BJ (cell line): ENCODE data around the gene DGAT2. TPM values are rescaled to one million over a fixed set of nuclear protein-coding genes. Genes with fewer than 3 reads are reported as not detected.
A peak's percentile ranks its signal among the peaks of the same experiment; 100 is the strongest.

Experiments used
- CTCF ChIA-PET: fragments of 350-600 bp; formaldehyde crosslinking; extraction: SDS; loops from one replicate; lab custom pipeline; 2021; ENCODE audit warnings: antibody characterized with exemption, inconsistent platforms; lab: Yijun Ruan, JAX
- POLR2A ChIA-PET: fragments of 300-600 bp; sonication (Branson Sonifier 250); formaldehyde crosslinking; extraction: SDS; loops from one replicate; lab custom pipeline; 2021; ENCODE audit warnings: antibody characterized with exemption; lab: Charles Lee
- DNase-seq: peaks from one replicate; pipeline ENCODE4 v3.0.0-alpha.2; 2011; ENCODE audit warnings: low read depth
- H3K27me3 ChIP-seq: 2 replicates; pipeline ENCODE4 v1.6.0; 2011; ENCODE audit warnings: low read length; ENCODE audit not compliant: control insufficient read depth, insufficient read depth
- H3K36me3 ChIP-seq: 2 replicates; pipeline ENCODE4 v1.5.1; 2011; ENCODE audit warnings: low read length; ENCODE audit not compliant: control insufficient read depth, insufficient read depth
- H3K4me3 ChIP-seq: 2 replicates; pipeline ENCODE4 v1.5.1; 2011; ENCODE audit warnings: low read depth, mild to moderate bottlenecking, control low read depth, low read length
- CTCF ChIP-seq: IDR thresholded peaks from 2 replicates; pipeline ENCODE4 v1.5.1; 2011; ENCODE audit warnings: low read depth, mild to moderate bottlenecking, control low read depth, inconsistent platforms, low read length, moderate library complexity; ENCODE audit not compliant: insufficient read depth
- polyA plus RNA-seq: library from polyadenylated mRNA; depleted of rRNA; stranded (reverse); fragments of >200 nt; gene quantifications from 2 replicates; pipeline ENCODE4 v1.2.3, GENCODE V29; 2011

DGAT2 gene
- polyA plus RNA-seq, 1 experiment, result 2.6 TPM

- DNase-seq, result no peak
- POLR2A ChIA-PET, result no interaction called here
- no peak for TF ChIP-seq CTCF
- CTCF ChIA-PET, result interaction anchor here (0.7 to 6.4 kb wide), 30 partner anchors 9 to 710 kb away, joined by 3 to 184 read pairs (median 5); partner anchors contain the start of genes DGAT2 and UVRAG
- H3K27me3 ChIP-seq, result no peaks in the 10 kb centered on the region
- H3K4me3 ChIP-seq, result no peak overlapping the region
- no peaks in the 10 kb centered on the region for H3K36me3 ChIP-seq
Measured at GRCh38 chr11:75802021-75802912, 33.7 kb downstream of the DGAT2 start.

GRCh38 chr11:75802913-75803820 is 34.6 kb downstream of the DGAT2 start:
- CTCF ChIA-PET, result interaction anchor here (0.7 to 6.4 kb wide), 33 partner anchors 10 to 710 kb away, joined by 3 to 184 read pairs (median 5); partner anchors contain the start of genes DGAT2 and UVRAG
- POLR2A ChIA-PET, result no interaction called here
- no peak for DNase-seq
- H3K4me3 ChIP-seq, result no peak overlapping the region
- H3K36me3 ChIP-seq, result no peaks in the 10 kb centered on the region
- H3K27me3 ChIP-seq, result no peaks in the 10 kb centered on the region
- peak; percentile 90 for TF ChIP-seq CTCF

- no peaks in the 10 kb centered on the region for H3K36me3 ChIP-seq
- ChIA-PET POLR2A (no interaction called here), CTCF (interaction anchor here (1.6 kb wide), 1 partner anchor 59 kb away, joined by 3 read pairs; no protein-coding TSS in a partner anchor)
- H3K4me3 ChIP-seq, result no peak overlapping the region
- no peaks in the 10 kb centered on the region; the same call in 1 of the 2 replicates for H3K27me3 ChIP-seq
- no peak for TF ChIP-seq CTCF
- no peak for DNase-seq
Measured at GRCh38 chr11:75809111-75809510, 40.5 kb downstream of the DGAT2 start.

- ChIA-PET CTCF (interaction anchor here (0.7 to 6.0 kb wide), 5 partner anchors 8 to 333 kb away, joined by 3 to 45 read pairs (median 3); no protein-coding TSS in a partner anchor), POLR2A (no interaction called here)
- DNase-seq, result no peak
- TF ChIP-seq CTCF, result no peak
- Histone ChIP-seq H3K36me3 (no peaks in the 10 kb centered on the region), H3K4me3 (no peak overlapping the region), H3K27me3 (no peaks in the 10 kb centered on the region; the same call in 1 of the 2 replicates)
Measured at GRCh38 chr11:75809991-75810390, 41.4 kb downstream of the DGAT2 start.
